SK-N-SH treated with all-trans-retinoic acid at 6 μM for 48 hours (cell line): ENCODE measurements around the gene RFXAP.

Experiments
- ARNTL ChIP-seq: fragments of 450-650 bp; formaldehyde crosslinking; IDR thresholded peaks from 2 replicates; pipeline ENCODE4 v1.5.0; 2020; ENCODE audit warnings: low read depth, mild to moderate bottlenecking, moderate library complexity, borderline replicate concordance
- PATZ1 ChIP-seq: fragments of 250-450 bp; sonication (Bioruptor Pico); IDR thresholded peaks from 2 replicates; pipeline ENCODE4 v1.8.0; 2020; ENCODE audit warnings: mild to moderate bottlenecking, moderate library complexity, borderline replicate concordance
- ZFP3 ChIP-seq: fragments of 250-450 bp; sonication (Bioruptor Pico); IDR thresholded peaks from 2 replicates; pipeline ENCODE4 v1.5.0; 2020; ENCODE audit warnings: mild to moderate bottlenecking, moderate library complexity
- TF ChIP-seq, protein P1 (sequence below): fragments of 250-450 bp; sonication (Bioruptor Pico); IDR thresholded peaks from 2 replicates; pipeline ENCODE4 v1.5.1; 2020; ENCODE audit warnings: low read depth, mild to moderate bottlenecking, moderate library complexity

DNA sequence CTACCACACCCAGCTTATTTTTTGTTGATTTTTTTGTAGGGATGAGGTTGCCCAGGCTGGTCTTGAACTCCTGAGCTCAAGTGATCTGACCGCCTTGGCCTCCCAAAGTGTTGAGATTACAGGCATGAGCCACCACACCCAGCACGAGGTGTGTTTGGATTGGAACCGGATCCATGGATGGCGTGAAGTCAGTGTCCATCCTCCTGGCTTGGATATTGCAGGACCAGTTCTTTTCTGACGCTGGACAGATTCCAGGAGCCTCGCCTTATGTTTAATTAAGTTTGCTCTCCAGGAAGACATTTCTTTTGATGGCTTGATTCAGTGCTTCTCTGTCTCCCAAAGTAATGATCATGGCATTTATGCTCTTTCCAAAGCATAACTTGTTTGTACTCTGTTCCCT, 14.4 kb upstream of the RFXAP start:
- TF ChIP-seq, protein P1, sequence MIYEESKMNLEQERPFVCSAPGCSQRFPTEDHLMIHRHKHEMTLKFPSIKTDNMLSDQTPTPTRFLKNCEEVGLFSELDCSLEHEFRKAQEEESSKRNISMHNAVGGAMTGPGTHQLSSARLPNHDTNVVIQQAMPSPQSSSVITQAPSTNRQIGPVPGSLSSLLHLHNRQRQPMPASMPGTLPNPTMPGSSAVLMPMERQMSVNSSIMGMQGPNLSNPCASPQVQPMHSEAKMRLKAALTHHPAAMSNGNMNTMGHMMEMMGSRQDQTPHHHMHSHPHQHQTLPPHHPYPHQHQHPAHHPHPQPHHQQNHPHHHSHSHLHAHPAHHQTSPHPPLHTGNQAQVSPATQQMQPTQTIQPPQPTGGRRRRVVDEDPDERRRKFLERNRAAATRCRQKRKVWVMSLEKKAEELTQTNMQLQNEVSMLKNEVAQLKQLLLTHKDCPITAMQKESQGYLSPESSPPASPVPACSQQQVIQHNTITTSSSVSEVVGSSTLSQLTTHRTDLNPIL, result no peak
- TF ChIP-seq PATZ1 (CRISPR knock-in tag) (no peak), ARNTL (CRISPR knock-in tag) (no peak), ZFP3 (no peak)
